Astrocyte of the spinal cord (primary cell): Measurements from ENCODE around the gene SRSF3.
A peak's percentile ranks its signal among the peaks of the same experiment; 100 is the strongest.

Experiments used
- DNase-seq: peaks from one replicate; pipeline ENCODE4 v3.0.0; 2011; ENCODE audit warnings: low read depth, low spot score
- H3K4me3 ChIP-seq: 2 replicates; pipeline ENCODE4 v1.5.1; 2011; ENCODE audit warnings: low read depth, mild to moderate bottlenecking, low read length, moderate library complexity
- in situ Hi-C: cut with HindIII; loops from 2 replicates; pipeline ENCODE4 v1.10.0; 2017; ENCODE audit warnings: low sequenced_read_pairs
- TF ChIP-seq, protein P1 (sequence below): IDR thresholded peaks from 2 replicates; pipeline ENCODE4 v1.5.1; 2012; ENCODE audit warnings: low read depth, mild to moderate bottlenecking, low read length, inconsistent platforms

The SRSF3 gene

DNA sequence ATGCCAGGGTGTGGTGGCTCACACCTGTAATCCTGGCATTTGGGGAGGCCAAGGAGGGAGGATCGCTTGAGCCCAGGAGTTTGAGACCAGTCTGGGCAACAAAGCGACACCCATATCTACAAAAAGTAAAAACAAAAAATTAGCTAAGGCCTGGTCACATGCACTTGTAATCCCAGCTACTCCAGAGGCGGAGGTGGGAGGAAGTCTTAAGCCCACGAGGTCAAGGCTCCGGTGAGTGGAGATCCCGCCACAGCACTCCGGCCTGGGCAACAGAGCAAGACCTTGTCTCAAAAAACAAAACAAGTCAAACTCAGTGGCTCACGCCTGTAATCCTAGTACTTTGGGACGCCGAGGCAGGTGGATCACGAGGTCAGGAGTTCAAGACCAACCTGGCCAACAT is 35.6 kb downstream of the SRSF3 start:
- in situ Hi-C loops = no loop called here
- no peak for DNase-seq
- H3K4me3 ChIP-seq = no peak overlapping the region
- TF ChIP-seq, protein P1, sequence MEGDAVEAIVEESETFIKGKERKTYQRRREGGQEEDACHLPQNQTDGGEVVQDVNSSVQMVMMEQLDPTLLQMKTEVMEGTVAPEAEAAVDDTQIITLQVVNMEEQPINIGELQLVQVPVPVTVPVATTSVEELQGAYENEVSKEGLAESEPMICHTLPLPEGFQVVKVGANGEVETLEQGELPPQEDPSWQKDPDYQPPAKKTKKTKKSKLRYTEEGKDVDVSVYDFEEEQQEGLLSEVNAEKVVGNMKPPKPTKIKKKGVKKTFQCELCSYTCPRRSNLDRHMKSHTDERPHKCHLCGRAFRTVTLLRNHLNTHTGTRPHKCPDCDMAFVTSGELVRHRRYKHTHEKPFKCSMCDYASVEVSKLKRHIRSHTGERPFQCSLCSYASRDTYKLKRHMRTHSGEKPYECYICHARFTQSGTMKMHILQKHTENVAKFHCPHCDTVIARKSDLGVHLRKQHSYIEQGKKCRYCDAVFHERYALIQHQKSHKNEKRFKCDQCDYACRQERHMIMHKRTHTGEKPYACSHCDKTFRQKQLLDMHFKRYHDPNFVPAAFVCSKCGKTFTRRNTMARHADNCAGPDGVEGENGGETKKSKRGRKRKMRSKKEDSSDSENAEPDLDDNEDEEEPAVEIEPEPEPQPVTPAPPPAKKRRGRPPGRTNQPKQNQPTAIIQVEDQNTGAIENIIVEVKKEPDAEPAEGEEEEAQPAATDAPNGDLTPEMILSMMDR = no peak

- TF ChIP-seq, protein P1 = no peak
- no peak for DNase-seq
- in situ Hi-C loops = no loop called here
- no peak overlapping the region for H3K4me3 ChIP-seq
Observed at GRCh38 chr6:36631326-36632011, 37.3 kb downstream of the SRSF3 start.

DNA sequence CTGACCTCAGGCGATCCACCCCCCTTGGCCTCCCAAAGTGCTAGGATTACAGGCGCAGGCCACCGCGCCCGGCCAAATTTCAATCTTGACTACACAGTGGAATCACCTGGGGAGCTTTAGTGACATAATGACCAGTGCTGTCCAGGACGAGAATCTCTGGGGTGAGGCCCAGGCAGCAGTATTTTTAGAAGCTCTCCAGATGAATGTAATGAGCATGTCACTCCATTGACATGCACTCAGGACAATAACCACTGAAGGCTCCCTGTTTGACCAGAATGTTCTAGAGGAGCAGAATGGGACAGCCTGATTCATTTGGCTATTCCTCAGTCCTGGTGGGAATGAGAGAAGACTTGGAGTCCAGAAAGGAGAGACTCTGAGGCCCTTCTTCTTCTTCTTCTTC is 39.2 kb downstream of the SRSF3 start:
- in situ Hi-C loops = no loop called here
- no peak for DNase-seq
- TF ChIP-seq, protein P1 = no peak
- no peak overlapping the region for H3K4me3 ChIP-seq

- TF ChIP-seq, protein P1 = no peak
- in situ Hi-C loops = no loop called here
- H3K4me3 ChIP-seq = no peak overlapping the region
- peak; percentile 90 for DNase-seq
Observed at GRCh38 chr6:36633915-36634314, 39.8 kb downstream of the SRSF3 start.

- H3K4me3 ChIP-seq = no peak overlapping the region
- TF ChIP-seq, protein P1 = no peak
- DNase-seq = no peak
- in situ Hi-C loops = no loop called here
Observed at GRCh38 chr6:36634317-36635108, 40.4 kb downstream of the SRSF3 start.

- H3K4me3 ChIP-seq = no peak overlapping the region
- in situ Hi-C loops = no loop called here
- DNase-seq = no peak
- TF ChIP-seq, protein P1 = no peak
Observed at GRCh38 chr6:36636283-36636682, 42.1 kb downstream of the SRSF3 start.
